Esophagus squamous epithelium (tissue), 5 donors: ENCODE measurements around the gene ARHGAP26. TPM values are rescaled to one million over a fixed set of nuclear protein-coding genes. Genes with fewer than 3 reads are reported as not detected.
A peak's percentile ranks its signal among the peaks of the same experiment; 100 is the strongest.

ENCODE experiments used
- DNase-seq: peaks from one replicate; lab custom pipeline; 2025; lab: John Stamatoyannopoulos, UW
- H3K27ac ChIP-seq, 4 donors: fragments of 200-600 bp; sonication (generic); one replicate each; pipeline ENCODE4 v1.5.1; 2016 to 2019; ENCODE audit warnings: mild to moderate bottlenecking in 1 of 4
- H3K27me3 ChIP-seq, 4 donors: fragments of 200-600 bp; sonication (generic); 1 replicate in 3 of 4; 2 replicates in 1 of 4; pipeline versions ENCODE4 v1.5.1 to v1.6.0; 2017 to 2021; ENCODE audit warnings: antibody characterized with exemption in 1 of 4
- H3K36me3 ChIP-seq, 3 donors: fragments of 200-600 bp; sonication (generic); one replicate each; pipeline ENCODE4 v1.5.1; 2016 to 2019
- H3K4me1 ChIP-seq, 3 donors: fragments of 200-600 bp; sonication (generic); one replicate each; pipeline ENCODE4 v1.5.1; 2017 to 2019
- H3K4me3 ChIP-seq, 4 donors: fragments of 200-600 bp; sonication (generic); 1 replicate in 3 of 4; 2 replicates in 1 of 4; pipeline ENCODE4 v1.5.1; 2016 to 2019; ENCODE audit warnings: mild to moderate bottlenecking in 2 of 4, moderate library complexity in 1 of 4
- H3K9me3 ChIP-seq, 3 donors: fragments of 200-600 bp; sonication (generic); one replicate each; pipeline ENCODE4 v1.5.1; 2016 to 2019
- CTCF ChIP-seq, 6 experiments: fragments of 450-650 bp in 4 of 6; fragments of 200-600 bp in 2 of 6; sonication (generic) in 2 of 6; IDR thresholded peaks; one replicate each; pipeline ENCODE4 v1.5.1; 2016 to 2019; ENCODE audit warnings: antibody characterized with exemption in 6 of 6, mild to moderate bottlenecking in 4 of 6, moderate library complexity in 4 of 6
- POLR2A ChIP-seq, 4 donors: fragments of 450-650 bp; IDR thresholded peaks; one replicate each; pipeline ENCODE4 v1.6.1; 2017; ENCODE audit warnings: antibody characterized with exemption in 4 of 4, mild to moderate bottlenecking in 4 of 4, moderate library complexity in 3 of 4
- WGBS, 2 donors: methylation state at CpG; one replicate each; pipeline ENCODE4 v1.1.5; 2018; 5-methylcytosine and 5-hydroxymethylcytosine counted together
- intact Hi-C: fragments of 100-400 bp; cut with DNase I; formaldehyde crosslinking; loops from one replicate; pipeline ENCODE4 v1.15.0; 2022
- total RNA-seq, 4 donors: library from RNA; depleted of rRNA; stranded (reverse); fragments of >200 nt; gene quantifications; one replicate each; pipeline ENCODE4 v1.1.0, GENCODE V29; 2016
- donor health status: DM: yes; HTN: yes; CAD: no.

The ARHGAP26 gene
- total RNA-seq, 4 donors from 2014 or later, result 4.4 to 18.7 (median 15.4) TPM

- Histone ChIP-seq H3K9me3 (no peaks in the 10 kb centered on the region), H3K36me3 (no peaks in the 10 kb centered on the region), H3K4me1 (peaks cover 2 to 34% (median 18%) of the 10 kb centered on the region in 3 donors), H3K4me3 (no peak overlapping the region), H3K27ac (peak overlapping the region in 2 of 4 donors; percentile 44 to 72), H3K27me3 (no peaks in the 10 kb centered on the region)
- DNase-seq, result no peak
- 75 to 86% methylated on average over 7 of the region's 7 CpGs for WGBS, 2 donors
- intact Hi-C loops, result no loop called here
- no peak for TF ChIP-seq CTCF (IDR thresholded peaks at IDR 0.05)
- no peak for TF ChIP-seq POLR2A (IDR thresholded peaks at IDR 0.05)
Observed at GRCh38 chr5:142784401-142784955, 14.3 kb downstream of the ARHGAP26 start.

GRCh38 chr5:142785206-142785605, 15.0 kb downstream of the ARHGAP26 start:
- Histone ChIP-seq H3K4me3 (no peak overlapping the region), H3K4me1 (peaks cover 0 to 28% (median 15%) of the 10 kb centered on the region in 3 donors), H3K27ac (no peak overlapping the region), H3K9me3 (no peaks in the 10 kb centered on the region), H3K27me3 (no peaks in the 10 kb centered on the region), H3K36me3 (no peaks in the 10 kb centered on the region)
- intact Hi-C loops, result no loop called here
- 86 to 90% methylated on average over 5 of the region's 5 CpGs for WGBS, 2 donors
- TF ChIP-seq CTCF (IDR thresholded peaks at IDR 0.05), result no peak
- DNase-seq, result no peak

GRCh38 chr5:142789206-142789605, 19.0 kb downstream of the ARHGAP26 start:
- intact Hi-C loops, result no loop called here
- peaks cover 0 to 12% (median 1%) of the 10 kb centered on the region in 3 donors for H3K4me1 ChIP-seq
- TF ChIP-seq CTCF (IDR thresholded peaks at IDR 0.05) (no peak), POLR2A (IDR thresholded peaks at IDR 0.05) (no peak)
- H3K27me3 ChIP-seq, result no peaks in the 10 kb centered on the region
- no peak overlapping the region for H3K27ac ChIP-seq
- no peaks in the 10 kb centered on the region for H3K9me3 ChIP-seq
- no peak overlapping the region for H3K4me3 ChIP-seq
- no peak for DNase-seq
- H3K36me3 ChIP-seq, result no peaks in the 10 kb centered on the region
- WGBS, 2 donors, result 53 to 71% methylated on average over 1 of the region's 1 CpG

GRCh38 chr5:142792012-142792864, 22.1 kb downstream of the ARHGAP26 start:
- TF ChIP-seq POLR2A (IDR thresholded peaks at IDR 0.05) (no peak), CTCF (IDR thresholded peaks at IDR 0.05) (no peak)
- intact Hi-C loops, result no loop called here
- H3K4me3 ChIP-seq, result no peak overlapping the region
- WGBS, 2 donors, result 79 to 84% methylated on average over 7 of the region's 7 CpGs
- no peak for DNase-seq
- peaks cover 0 to 14% (median 0%) of the 10 kb centered on the region in 3 donors for H3K4me1 ChIP-seq
- H3K27ac ChIP-seq, result no peak overlapping the region
- no peaks in the 10 kb centered on the region for H3K36me3 ChIP-seq
- H3K27me3 ChIP-seq, result no peaks in the 10 kb centered on the region
- H3K9me3 ChIP-seq, result no peaks in the 10 kb centered on the region

- Histone ChIP-seq H3K27ac (no peak overlapping the region), H3K4me1 (peaks cover 0 to 14% (median 0%) of the 10 kb centered on the region in 3 donors), H3K27me3 (no peaks in the 10 kb centered on the region), H3K4me3 (no peak overlapping the region), H3K9me3 (no peaks in the 10 kb centered on the region), H3K36me3 (no peaks in the 10 kb centered on the region)
- intact Hi-C loops, result no loop called here
- TF ChIP-seq POLR2A (IDR thresholded peaks at IDR 0.05) (no peak), CTCF (IDR thresholded peaks at IDR 0.05) (no peak)
- WGBS, 2 donors, result 88 to 94% methylated on average over 5 of the region's 5 CpGs
- no peak for DNase-seq
Observed at GRCh38 chr5:142792865-142793232, 22.7 kb downstream of the ARHGAP26 start.
